CD4-positive, alpha-beta T cell treated with Interleukin-6 for 4 hours (primary cell): ENCODE data around the gene ZGPAT.

Experiments used
- DNase-seq: peaks from one replicate; pipeline ENCODE4 v3.0.0-alpha.2; 2020; ENCODE audit warnings: mixed read lengths

The ZGPAT gene

DNA sequence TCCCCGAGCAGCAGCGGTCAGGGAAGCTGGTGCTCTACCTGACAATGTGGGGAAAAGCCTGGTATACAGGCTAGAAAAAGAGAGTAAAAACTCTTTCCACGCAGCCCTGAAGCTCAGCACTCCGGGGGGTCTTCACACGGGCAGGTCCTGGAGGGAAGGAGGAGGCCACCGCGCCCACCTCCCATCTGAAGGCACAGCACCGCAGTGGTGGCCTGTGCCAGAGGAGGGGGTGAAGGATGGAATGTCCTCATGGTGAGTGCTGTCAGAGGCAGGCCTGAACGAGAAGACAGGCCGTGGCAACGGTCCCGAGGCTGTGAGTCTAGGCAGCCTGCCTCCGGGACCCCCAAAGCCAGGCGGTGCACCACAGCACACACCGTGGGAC, 37.6 kb downstream of the ZGPAT start:
- DNase-seq = no peak

DNA sequence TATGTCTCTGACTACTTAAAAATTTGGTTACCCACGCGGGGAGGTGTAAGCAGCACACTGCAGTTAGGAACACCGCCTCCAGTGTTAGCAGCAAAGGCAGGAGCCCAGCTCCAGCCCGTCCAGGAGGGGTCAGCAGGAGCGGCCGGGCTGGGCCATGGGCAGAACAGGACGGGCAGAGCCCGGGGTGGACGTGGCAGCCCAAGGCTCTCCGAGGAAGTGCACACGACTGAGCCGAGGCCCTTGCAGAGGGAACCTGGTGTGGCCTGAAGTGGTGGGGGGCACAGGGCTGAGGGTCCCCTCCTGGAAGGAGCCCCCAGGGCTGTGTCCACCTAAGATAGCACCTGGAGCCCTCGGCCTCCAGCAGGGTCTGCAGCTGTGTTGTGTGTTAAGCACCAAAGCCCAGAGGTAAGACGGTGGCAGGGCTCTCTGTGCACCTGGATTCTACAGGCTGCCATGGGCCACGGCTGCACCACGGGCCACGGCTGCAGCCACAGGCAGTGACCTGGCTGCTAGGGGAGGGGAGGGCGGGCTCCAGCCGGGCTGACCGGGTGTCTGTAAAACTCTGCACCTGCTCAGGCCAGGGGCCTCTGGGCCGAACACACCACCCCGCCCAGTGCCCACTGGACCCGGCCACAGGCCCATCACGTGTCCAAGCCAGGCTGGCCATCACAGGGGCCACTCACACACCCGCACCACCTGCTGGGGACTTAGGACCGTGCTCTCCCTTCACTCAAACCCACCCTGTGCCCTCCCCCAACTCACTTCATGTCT, 38.3 kb downstream of the ZGPAT start:
- DNase-seq = no peak

GRCh38 chr20:63746751-63747315, 39.0 kb downstream of the ZGPAT start:
- DNase-seq = no peak

- no peak for DNase-seq
These were observed 39.8 kb downstream of the ZGPAT start for GRCh38 chr20:63747622-63748069.

DNA sequence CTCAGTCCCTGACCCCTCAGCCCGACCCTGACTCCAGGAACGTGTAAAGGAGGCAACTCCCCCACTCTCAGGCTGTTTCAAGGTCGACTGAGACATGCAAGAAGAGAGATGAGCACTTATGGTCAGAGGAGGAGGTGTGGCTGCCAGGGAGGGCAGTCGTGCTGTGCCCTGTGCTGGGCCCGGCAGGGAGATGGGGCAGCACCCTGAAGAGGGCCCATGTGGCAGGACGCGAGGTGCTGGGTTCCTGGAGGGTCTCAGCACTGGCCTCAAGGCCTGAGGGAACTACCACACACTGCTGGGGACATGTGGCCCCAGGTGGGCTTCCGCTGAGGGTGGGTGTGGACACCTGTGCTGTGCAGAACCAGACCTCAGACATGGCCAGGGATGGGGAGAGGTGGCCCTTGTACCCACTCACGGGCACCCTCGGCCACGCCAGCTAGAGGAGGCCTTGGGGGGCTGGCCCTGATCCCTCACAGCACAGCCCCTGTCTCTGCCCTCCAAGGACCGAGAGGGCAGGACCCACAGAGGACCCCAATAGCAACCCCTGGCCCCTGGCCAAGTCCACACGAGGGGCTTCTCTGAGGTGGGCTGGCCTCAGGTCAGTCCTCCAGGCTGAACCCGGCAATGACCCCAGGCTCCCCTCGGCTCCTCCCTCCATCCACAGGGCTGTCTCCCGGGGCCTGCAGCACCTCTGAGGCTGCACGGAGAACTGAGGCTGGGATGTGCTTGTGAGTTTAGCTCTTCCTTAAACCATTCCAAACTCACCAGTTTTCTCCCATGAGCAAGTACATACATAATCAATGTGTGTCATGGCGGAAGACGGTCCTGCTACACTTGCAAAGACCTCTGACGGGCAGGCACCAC, 40.5 kb downstream of the ZGPAT start:
- DNase-seq = no peak

- no peak for DNase-seq
These were observed 41.1 kb downstream of the ZGPAT start for GRCh38 chr20:63748934-63749270.

DNA sequence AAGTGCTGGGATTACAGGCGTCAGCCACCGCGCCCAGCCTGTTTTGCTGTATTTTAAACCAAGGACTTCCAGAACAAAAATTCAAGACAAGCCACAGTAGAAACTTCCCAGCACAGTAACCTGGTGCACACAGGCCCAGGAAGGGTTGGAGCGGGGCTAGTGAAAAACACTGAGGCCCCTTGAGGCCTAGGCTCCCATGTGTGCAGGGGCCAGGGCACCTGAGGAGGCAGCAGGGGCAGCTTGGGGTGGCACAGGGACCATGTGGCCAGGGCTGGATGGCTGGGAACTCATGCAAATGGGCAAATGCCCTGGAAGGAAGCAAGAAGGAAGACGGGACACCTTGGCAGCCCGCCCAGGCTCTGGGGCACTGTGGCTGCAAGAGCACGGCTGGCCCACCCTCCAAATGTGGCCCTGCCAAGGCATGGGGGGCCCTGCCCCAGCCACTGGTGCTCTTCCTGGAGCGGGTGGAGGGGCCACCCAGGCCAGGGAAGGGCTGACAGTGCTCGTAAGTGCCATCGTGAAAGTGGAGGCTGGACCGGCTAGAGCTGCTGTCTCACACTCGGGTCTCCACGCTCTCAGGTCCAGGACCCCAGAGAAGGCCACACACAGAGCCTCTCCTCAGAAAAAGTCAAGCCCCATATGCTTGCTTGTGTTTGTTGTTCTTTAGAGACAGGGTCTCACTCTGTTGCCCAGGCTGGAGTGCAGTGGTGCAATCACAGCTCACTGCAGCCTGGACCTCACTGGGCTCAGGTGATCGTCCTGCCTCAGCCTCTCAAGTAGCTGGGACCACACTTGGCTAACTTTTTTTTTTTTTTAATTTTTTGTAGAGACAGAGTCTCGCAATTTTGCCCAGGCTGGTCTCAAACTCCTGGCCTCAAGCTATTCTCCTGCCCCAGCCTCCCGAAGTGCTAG, 42.0 kb downstream of the ZGPAT start:
- DNase-seq = no peak

GRCh38 chr20:63750807-63751470, 43.1 kb downstream of the ZGPAT start:
- peak; percentile 88 for DNase-seq

GRCh38 chr20:63751471-63752271, 43.8 kb downstream of the ZGPAT start:
- no peak for DNase-seq

DNA sequence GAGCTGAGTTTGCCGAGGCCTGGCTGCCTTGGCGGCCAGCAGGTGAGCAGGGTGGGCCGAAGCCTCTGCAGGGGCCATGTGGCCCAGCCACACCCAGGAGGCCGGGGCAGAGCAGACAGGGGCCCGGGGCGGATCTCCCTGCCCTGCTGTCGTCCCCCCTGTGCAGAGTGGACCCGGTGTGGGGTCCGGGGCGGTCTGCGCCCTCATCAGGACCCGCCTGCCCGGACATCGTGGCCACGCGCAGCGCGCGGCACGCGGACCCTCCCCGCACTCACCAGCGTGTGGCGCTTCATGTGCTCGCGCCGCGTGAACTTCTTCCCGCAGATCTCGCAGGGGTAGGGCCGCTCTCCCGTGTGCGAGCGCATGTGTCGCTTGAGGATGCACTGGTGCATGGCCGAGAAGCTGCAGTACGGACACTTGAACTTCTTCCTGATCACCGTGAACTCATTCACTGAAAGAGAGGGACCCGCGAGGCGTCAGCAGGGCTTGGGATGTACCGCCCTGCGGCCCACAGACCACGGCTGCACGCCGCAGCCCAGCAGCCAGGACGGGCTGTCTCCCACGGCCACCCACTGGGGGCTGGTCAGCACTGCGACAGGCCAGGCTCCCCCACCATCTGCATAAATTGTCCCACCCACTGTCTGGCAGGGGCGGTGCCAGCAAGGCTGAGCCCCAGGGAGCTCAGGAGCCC, 44.7 kb downstream of the ZGPAT start:
- DNase-seq = no peak

DNA sequence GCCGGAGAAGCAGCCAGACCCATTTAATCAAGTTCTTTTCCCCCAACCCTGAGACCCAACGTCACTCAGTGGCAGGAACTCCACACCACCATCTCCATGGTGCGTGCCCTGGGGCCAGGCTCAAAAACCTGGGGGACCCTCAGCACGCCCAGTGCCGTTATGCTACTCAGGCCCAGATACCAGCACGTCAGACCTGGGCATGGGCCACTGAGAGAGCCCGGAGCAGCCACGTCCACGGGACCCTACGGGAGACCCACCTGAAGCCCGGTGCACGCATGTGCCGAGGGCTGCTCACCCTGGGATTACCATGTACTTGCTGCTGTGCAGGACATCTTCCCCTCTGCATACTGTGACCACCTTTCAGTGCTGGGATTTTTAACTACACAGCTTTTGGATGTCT, 45.5 kb downstream of the ZGPAT start:
- no peak for DNase-seq

GRCh38 chr20:63754008-63754407, 46.2 kb downstream of the ZGPAT start:
- DNase-seq = no peak

DNA sequence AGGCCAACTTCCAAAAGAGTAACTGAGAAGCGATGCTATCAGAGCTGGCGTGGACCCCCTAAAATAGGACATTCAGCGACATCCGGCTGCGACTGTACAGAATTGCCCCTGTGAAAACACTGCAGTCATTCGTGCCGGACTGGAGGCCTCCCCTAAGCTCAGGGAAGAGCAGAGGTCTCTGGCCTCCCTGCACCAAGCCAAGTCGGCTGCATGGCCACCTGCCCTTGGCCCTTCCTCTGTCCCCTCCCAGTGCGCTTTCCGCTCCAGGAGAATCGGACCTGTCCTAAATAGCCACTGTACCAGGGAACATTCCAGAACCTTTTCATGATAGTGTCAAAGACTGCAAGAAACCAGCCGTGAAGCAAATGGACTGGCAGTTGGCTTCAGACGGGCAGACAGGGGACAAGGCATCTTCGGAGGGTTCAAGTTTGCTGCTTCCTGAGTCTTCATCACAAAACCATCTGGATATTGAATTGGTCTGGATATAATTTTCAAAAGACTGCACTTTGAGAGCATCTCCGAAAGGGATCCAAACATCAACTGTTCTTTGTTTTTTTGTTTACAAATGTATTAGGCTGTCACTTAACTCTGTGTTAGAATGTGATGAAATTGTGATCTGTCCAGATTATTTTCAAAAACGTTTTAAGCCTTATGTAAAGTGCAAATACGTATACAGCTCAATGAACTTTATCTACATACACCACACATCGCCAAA, 48.3 kb downstream of the ZGPAT start:
- no peak for DNase-seq

- no peak for DNase-seq
These were observed 48.8 kb downstream of the ZGPAT start for GRCh38 chr20:63756648-63756991.

GRCh38 chr20:63758152-63758551, 50.3 kb downstream of the ZGPAT start:
- no peak for DNase-seq

DNA sequence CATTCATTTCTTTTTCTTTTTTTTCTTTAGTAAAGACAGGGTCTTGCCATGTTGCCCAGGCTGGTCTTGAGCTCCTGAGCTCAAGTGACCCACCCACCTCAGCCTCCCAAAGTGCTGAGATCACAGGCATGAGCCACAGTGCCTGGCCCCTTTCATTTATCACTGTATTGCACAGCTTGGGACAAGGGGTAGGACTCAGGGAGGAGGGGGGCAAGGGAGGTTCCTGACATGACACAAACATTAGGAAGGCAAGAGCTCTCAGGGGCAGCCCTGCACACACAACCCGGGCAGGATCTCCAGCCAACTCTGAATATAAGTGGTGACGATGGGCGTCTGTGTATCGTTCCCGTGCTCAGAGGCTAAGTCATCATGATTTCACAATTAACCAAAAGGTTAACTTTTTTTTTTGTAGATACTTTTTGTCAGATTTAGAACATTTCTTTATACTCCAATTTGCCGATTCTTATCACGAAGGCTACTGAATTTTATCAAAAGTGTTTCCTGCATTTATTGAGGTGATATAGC, 51.6 kb downstream of the ZGPAT start:
- no peak for DNase-seq

- no peak for DNase-seq
These were observed 57.4 kb downstream of the ZGPAT start for GRCh38 chr20:63765082-63765873.

- no peak for DNase-seq
These were observed 58.1 kb downstream of the ZGPAT start for GRCh38 chr20:63765902-63766301.
